ENCODE data around the gene LEF1.

GRCh38 chr4:108155373-108155772 lies 13.4 kb downstream of the LEF1 start:
- TF ChIP-seq POLR2AphosphoS5 (IDR thresholded peaks at IDR 0.05; ENCODE audit: low read depth) (no peak), EZH2phosphoT487 (IDR thresholded peaks at IDR 0.05; ENCODE audit: unreplicated experiment) (no peak), ZNF331 (CRISPR knock-in tag; IDR thresholded peaks at IDR 0.05; ENCODE audit: low read depth) (no peak), CREB1 (CRISPR knock-in tag; IDR thresholded peaks at IDR 0.05; ENCODE audit: low read depth) (no peak)
- TF ChIP-seq, protein P1, sequence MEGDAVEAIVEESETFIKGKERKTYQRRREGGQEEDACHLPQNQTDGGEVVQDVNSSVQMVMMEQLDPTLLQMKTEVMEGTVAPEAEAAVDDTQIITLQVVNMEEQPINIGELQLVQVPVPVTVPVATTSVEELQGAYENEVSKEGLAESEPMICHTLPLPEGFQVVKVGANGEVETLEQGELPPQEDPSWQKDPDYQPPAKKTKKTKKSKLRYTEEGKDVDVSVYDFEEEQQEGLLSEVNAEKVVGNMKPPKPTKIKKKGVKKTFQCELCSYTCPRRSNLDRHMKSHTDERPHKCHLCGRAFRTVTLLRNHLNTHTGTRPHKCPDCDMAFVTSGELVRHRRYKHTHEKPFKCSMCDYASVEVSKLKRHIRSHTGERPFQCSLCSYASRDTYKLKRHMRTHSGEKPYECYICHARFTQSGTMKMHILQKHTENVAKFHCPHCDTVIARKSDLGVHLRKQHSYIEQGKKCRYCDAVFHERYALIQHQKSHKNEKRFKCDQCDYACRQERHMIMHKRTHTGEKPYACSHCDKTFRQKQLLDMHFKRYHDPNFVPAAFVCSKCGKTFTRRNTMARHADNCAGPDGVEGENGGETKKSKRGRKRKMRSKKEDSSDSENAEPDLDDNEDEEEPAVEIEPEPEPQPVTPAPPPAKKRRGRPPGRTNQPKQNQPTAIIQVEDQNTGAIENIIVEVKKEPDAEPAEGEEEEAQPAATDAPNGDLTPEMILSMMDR (conservative IDR thresholded peaks at IDR 0.05; ENCODE audit: low read depth in 2 of 2) = peak; percentile 52 to 69

Measured in GM23338 (cell line).